Stimulated activated naive CD8-positive, alpha-beta T cell treated with anti-CD3 and anti-CD28 coated beads, Interleukin-15, amount 100 ng/mL, for 72 hours (primary cell): Measurements from ENCODE around the gene GHRL.

ENCODE experiments used
- ATAC-seq: fragments of 150-1000 bp; cut with Tn5 transposase; 2 replicates; pipeline ENCODE4 v1.10.0; 2021; ENCODE audit warnings: mild to moderate bottlenecking, moderate library complexity
- DNase-seq, 2 donors: peaks; one replicate each; pipeline ENCODE4 v3.0.0; 2021 to 2022
- H3K27ac Mint-ChIP-seq, 2 donors: one replicate each; pipeline ENCODE4 v1.8.0; 2022; ENCODE audit warnings: mild to moderate bottlenecking in 2 of 2, mixed read lengths in 2 of 2, moderate library complexity in 2 of 2
- H3K27me3 Mint-ChIP-seq: one replicate; pipeline ENCODE4 v1.8.0; 2022; ENCODE audit warnings: mixed read lengths
- H3K4me1 Mint-ChIP-seq: one replicate; pipeline ENCODE4 v1.8.0; 2022; ENCODE audit warnings: mild to moderate bottlenecking, mixed read lengths
- H3K4me3 Mint-ChIP-seq, 2 donors: one replicate each; pipeline ENCODE4 v1.8.0; 2022; ENCODE audit warnings: mild to moderate bottlenecking in 2 of 2, mixed read lengths in 2 of 2, moderate library complexity in 1 of 2
- H3K9me3 Mint-ChIP-seq, 2 donors: one replicate each; pipeline ENCODE4 v1.8.0; 2022; ENCODE audit warnings: mixed read lengths in 2 of 2

Gene GHRL

GRCh38 chr3:10253731-10254130 lies 39.0 kb downstream of the GHRL start:
- no peak overlapping the region for H3K4me3 Mint-ChIP-seq
- H3K9me3 Mint-ChIP-seq: no peaks in the 10 kb centered on the region
- DNase-seq (no peak), ATAC-seq (no peak)
- no peaks in the 10 kb centered on the region for H3K27me3 Mint-ChIP-seq
- peak overlapping the region; percentile 12 to 86 for H3K27ac Mint-ChIP-seq
- peaks cover 81% of the 10 kb centered on the region for H3K4me1 Mint-ChIP-seq

GRCh38 chr3:10251006-10251405 lies 41.7 kb downstream of the GHRL start:
- no peak for ATAC-seq
- Mint-ChIP-seq H3K27me3 (no peaks in the 10 kb centered on the region), H3K4me3 (peak overlapping the region; percentile 99 to 100), H3K9me3 (peaks cover 3 to 10% of the 10 kb centered on the region in 2 donors), H3K4me1 (peaks cover 76% of the 10 kb centered on the region), H3K27ac (no peak overlapping the region)
- no peak for DNase-seq

GRCh38 chr3:10249833-10250232 lies 42.9 kb downstream of the GHRL start:
- Mint-ChIP-seq H3K4me1 (peaks cover 64% of the 10 kb centered on the region), H3K4me3 (peak overlapping the region; percentile 99 to 100), H3K27me3 (no peaks in the 10 kb centered on the region), H3K27ac (peak overlapping the region; percentile 97), H3K9me3 (peaks cover 12 to 21% of the 10 kb centered on the region in 2 donors)
- ATAC-seq (no peak), DNase-seq (peak in 1 of 2 donors; percentile 20)

- ATAC-seq (peak; percentile 45), DNase-seq (peak; percentile 49 to 71)
- Mint-ChIP-seq H3K4me3 (peak overlapping the region; percentile 99 to 100), H3K27ac (peak overlapping the region; percentile 97), H3K4me1 (peaks cover 57% of the 10 kb centered on the region), H3K27me3 (no peaks in the 10 kb centered on the region), H3K9me3 (peaks cover 19 to 28% of the 10 kb centered on the region in 2 donors)
These were observed 43.6 kb downstream of the GHRL start for GRCh38 chr3:10248984-10249748.

- peaks cover 56% of the 10 kb centered on the region for H3K4me1 Mint-ChIP-seq
- H3K9me3 Mint-ChIP-seq: peaks cover 19 to 34% of the 10 kb centered on the region in 2 donors
- ATAC-seq: peak; percentile 94
- no peaks in the 10 kb centered on the region for H3K27me3 Mint-ChIP-seq
- peak within 1 kb of the TSS; percentile 97 for H3K27ac Mint-ChIP-seq
- peak; percentile 91 to 97 for DNase-seq
- H3K4me3 Mint-ChIP-seq: peak within 1 kb of the TSS; percentile 99 to 100
These were observed 44.4 kb downstream of the GHRL start, which contains the start of gene TATDN2 for GRCh38 chr3:10248184-10248983. Gene TATDN2 (plus strand): TSS chr3:10248459. CDS start chr3:10249201, 742 bp downstream.

- Mint-ChIP-seq H3K27ac (peak overlapping the region; percentile 76 to 95), H3K4me3 (peak overlapping the region; percentile 80 to 99), H3K27me3 (no peaks in the 10 kb centered on the region), H3K4me1 (peaks cover 56% of the 10 kb centered on the region), H3K9me3 (peaks cover 19 to 34% of the 10 kb centered on the region in 2 donors)
- ATAC-seq (no peak), DNase-seq (no peak)
These were observed 45.0 kb downstream of the GHRL start for GRCh38 chr3:10247679-10248183.

GRCh38 chr3:10245081-10245712 lies 47.5 kb downstream of the GHRL start:
- H3K4me3 Mint-ChIP-seq: no peak overlapping the region
- H3K27ac Mint-ChIP-seq: no peak overlapping the region
- peaks cover 19 to 34% of the 10 kb centered on the region in 2 donors for H3K9me3 Mint-ChIP-seq
- H3K27me3 Mint-ChIP-seq: no peaks in the 10 kb centered on the region
- DNase-seq: no peak
- ATAC-seq: no peak
- peaks cover 56% of the 10 kb centered on the region for H3K4me1 Mint-ChIP-seq

- no peak overlapping the region for H3K27ac Mint-ChIP-seq
- ATAC-seq: no peak
These were observed 48.7 kb downstream of the GHRL start for GRCh38 chr3:10244009-10244408.

GRCh38 chr3:10242182-10243065 lies 50.3 kb downstream of the GHRL start:
- ATAC-seq (peak; percentile 100), DNase-seq (peak; percentile 62 to 82)
- H3K27me3 Mint-ChIP-seq: no peaks in the 10 kb centered on the region
- H3K9me3 Mint-ChIP-seq: peaks cover 19 to 29% of the 10 kb centered on the region in 2 donors
- peaks cover 61% of the 10 kb centered on the region for H3K4me1 Mint-ChIP-seq
- peak overlapping the region; percentile 67 to 71 for H3K4me3 Mint-ChIP-seq
- peak overlapping the region; percentile 90 to 93 for H3K27ac Mint-ChIP-seq

More at GRCh38 chr3:10244009-10244408, 48.7 kb downstream of the GHRL start:
- no peak for DNase-seq
- Mint-ChIP-seq H3K4me1 (peaks cover 54% of the 10 kb centered on the region), H3K9me3 (peaks cover 19 to 34% of the 10 kb centered on the region in 2 donors), H3K4me3 (no peak overlapping the region), H3K27me3 (no peaks in the 10 kb centered on the region)

- no peak overlapping the region for H3K4me3 Mint-ChIP-seq
- H3K27me3 Mint-ChIP-seq: no peaks in the 10 kb centered on the region
- no peak overlapping the region for H3K27ac Mint-ChIP-seq
- ATAC-seq (no peak), DNase-seq (no peak)
- H3K4me1 Mint-ChIP-seq: peaks cover 61% of the 10 kb centered on the region
- peaks cover 15 to 23% of the 10 kb centered on the region in 2 donors for H3K9me3 Mint-ChIP-seq
These were observed 51.9 kb downstream of the GHRL start for GRCh38 chr3:10240799-10241198.

GRCh38 chr3:10238345-10239183 lies 54.2 kb downstream of the GHRL start:
- peak overlapping the region; percentile 11 to 12 for H3K4me3 Mint-ChIP-seq
- peaks cover 56% of the 10 kb centered on the region for H3K4me1 Mint-ChIP-seq
- peak; percentile 45 for ATAC-seq
- H3K9me3 Mint-ChIP-seq: peaks cover 0 to under 1% of the 10 kb centered on the region in 2 donors
- DNase-seq: peak in 1 of 2 donors; percentile 40
- no peaks in the 10 kb centered on the region for H3K27me3 Mint-ChIP-seq
- no peak overlapping the region for H3K27ac Mint-ChIP-seq
